HepG2 (cell line): ENCODE data around the gene RHBDL3. TPM values are rescaled to one million over a fixed set of nuclear protein-coding genes. Genes with fewer than 3 reads are reported as not detected.
A peak's percentile ranks its signal among the peaks of the same experiment; 100 is the strongest.

Experiments used
- AHR ChIP-seq: IDR thresholded peaks from 2 replicates; pipeline ENCODE4 v1.6.1; 2018; ENCODE audit warnings: missing genetic modification reagents, missing compliant biosample characterization
- AKAP8 ChIP-seq: sonication (generic); formaldehyde crosslinking; IDR thresholded peaks from 2 replicates; pipeline ENCODE4 v1.5.1; 2020; ENCODE audit warnings: mild to moderate bottlenecking, missing genetic modification reagents
- NCOA2 ChIP-seq: sonication (generic); formaldehyde crosslinking; IDR thresholded peaks from 2 replicates; pipeline ENCODE4 v1.8.0; 2022; ENCODE audit warnings: inconsistent platforms
- NFKB2 ChIP-seq: sonication (generic); formaldehyde crosslinking; IDR thresholded peaks from 2 replicates; pipeline ENCODE4 v1.4.0; 2020; ENCODE audit warnings: missing genetic modification reagents, borderline replicate concordance
- SMAD3 ChIP-seq: sonication (generic); formaldehyde crosslinking; IDR thresholded peaks from 2 replicates; pipeline ENCODE4 v1.4.0; 2020; ENCODE audit warnings: missing genetic modification reagents
- SRSF1 ChIP-seq: fragments of 200-400 bp; formaldehyde crosslinking; optimal IDR thresholded peaks from 2 replicates; pipeline ENCODE3; 2017; ENCODE audit warnings: mild to moderate bottlenecking, low read depth, low read length, moderate library complexity
- ZBTB7B ChIP-seq: sonication (generic); formaldehyde crosslinking; IDR thresholded peaks from 2 replicates; pipeline ENCODE4 v1.4.0; 2020; ENCODE audit warnings: missing genetic modification reagents
- ZFP90 ChIP-seq: sonication (generic); formaldehyde crosslinking; IDR thresholded peaks from 2 replicates; pipeline ENCODE4 v1.8.0; 2022; ENCODE audit warnings: missing genetic modification reagents, mild to moderate bottlenecking, inconsistent platforms, borderline replicate concordance
- ZKSCAN8 ChIP-seq: IDR thresholded peaks from 2 replicates; pipeline ENCODE4 v1.6.1; 2016; ENCODE audit warnings: borderline replicate concordance, missing genetic modification reagents, missing compliant biosample characterization
- ZNF329 ChIP-seq: sonication (generic); formaldehyde crosslinking; IDR thresholded peaks from 2 replicates; pipeline ENCODE4 v1.9.0; 2021; ENCODE audit warnings: low read depth, mild to moderate bottlenecking, missing genetic modification reagents
- ZNF556 ChIP-seq: sonication (generic); formaldehyde crosslinking; IDR thresholded peaks from 2 replicates; pipeline ENCODE4 v1.4.0; 2020; ENCODE audit warnings: mild to moderate bottlenecking, missing genetic modification reagents, borderline replicate concordance
- ZNF605 ChIP-seq: sonication (generic); formaldehyde crosslinking; IDR thresholded peaks from 2 replicates; pipeline ENCODE4 v1.8.0; 2022; ENCODE audit warnings: mild to moderate bottlenecking, missing genetic modification reagents
- ZNF720 ChIP-seq: sonication (generic); formaldehyde crosslinking; IDR thresholded peaks from 2 replicates; pipeline ENCODE4 v1.4.0; 2020; ENCODE audit warnings: missing genetic modification reagents
- ZNF788 ChIP-seq: sonication (generic); formaldehyde crosslinking; IDR thresholded peaks from 2 replicates; pipeline ENCODE4 v1.5.0; 2020; ENCODE audit warnings: mild to moderate bottlenecking, missing genetic modification reagents, borderline replicate concordance
- ZSCAN21 ChIP-seq: sonication (generic); formaldehyde crosslinking; IDR thresholded peaks from 2 replicates; pipeline ENCODE4 v1.8.0; 2022; ENCODE audit warnings: mild to moderate bottlenecking, missing genetic modification reagents, moderate library complexity, borderline replicate concordance
- polyA plus RNA-seq, 8 experiments: library from polyadenylated mRNA; depleted of rRNA in 3 of 8; stranded (reverse) in 7 of 8; unstranded in 1 of 8; fragments of >200 nt; fragmentation: Illumina TruSeq in 4 of 8; extraction: Trizol in 4 of 8; gene quantifications; 2 replicates each; pipeline versions ENCODE4 v1.2.1 to v1.2.3, GENCODE V29; 2011 to 2016; ENCODE audit warnings: low read depth in 4 of 8, missing spikeins in 1 of 8, mixed read lengths in 1 of 8; ENCODE audit not compliant: insufficient read depth in 1 of 8
- total RNA-seq, 5 experiments: library from RNA; depleted of rRNA; stranded (reverse); fragments of >200 nt; fragmentation: Illumina TruSeq; extraction: Trizol; gene quantifications; 2 replicates each; pipeline ENCODE4 v1.2.3, GENCODE V29; 2016; ENCODE audit warnings: low read depth in 1 of 5
- TF ChIP-seq, protein P1 (sequence below): sonication (generic); formaldehyde crosslinking; conservative IDR thresholded peaks from 2 replicates; pipeline ENCODE4 v1.8.1; 2023; ENCODE audit warnings: missing genetic modification reagents
- TF ChIP-seq, protein P2 (sequence below): sonication (generic); formaldehyde crosslinking; IDR thresholded peaks from 2 replicates; pipeline ENCODE4 v1.5.0; 2020; ENCODE audit warnings: missing genetic modification reagents, mild to moderate bottlenecking, borderline replicate concordance
- TF ChIP-seq, protein P3 (sequence below): IDR thresholded peaks from 2 replicates; pipeline ENCODE4 v1.6.1; 2016
- TF ChIP-seq, protein P4 (sequence below): sonication (generic); formaldehyde crosslinking; IDR thresholded peaks from 2 replicates; pipeline ENCODE4 v1.4.0; 2020; ENCODE audit warnings: missing genetic modification reagents
- TF ChIP-seq, protein P5 (sequence below): sonication (generic); formaldehyde crosslinking; IDR thresholded peaks from 2 replicates; pipeline ENCODE4 v1.5.0; 2020; ENCODE audit warnings: missing genetic modification reagents, mild to moderate bottlenecking, borderline replicate concordance
- TF ChIP-seq, protein P6 (sequence below): sonication (generic); formaldehyde crosslinking; IDR thresholded peaks from 2 replicates; pipeline ENCODE4 v1.4.0; 2020; ENCODE audit warnings: missing genetic modification reagents, borderline replicate concordance

Gene RHBDL3
- total and polyA plus RNA-seq, 2 of the 13 experiments (the other 11 are each of a cell fraction or from before 2014, with no cell fraction given): 0.09 TPM; not detected in 1

DNA sequence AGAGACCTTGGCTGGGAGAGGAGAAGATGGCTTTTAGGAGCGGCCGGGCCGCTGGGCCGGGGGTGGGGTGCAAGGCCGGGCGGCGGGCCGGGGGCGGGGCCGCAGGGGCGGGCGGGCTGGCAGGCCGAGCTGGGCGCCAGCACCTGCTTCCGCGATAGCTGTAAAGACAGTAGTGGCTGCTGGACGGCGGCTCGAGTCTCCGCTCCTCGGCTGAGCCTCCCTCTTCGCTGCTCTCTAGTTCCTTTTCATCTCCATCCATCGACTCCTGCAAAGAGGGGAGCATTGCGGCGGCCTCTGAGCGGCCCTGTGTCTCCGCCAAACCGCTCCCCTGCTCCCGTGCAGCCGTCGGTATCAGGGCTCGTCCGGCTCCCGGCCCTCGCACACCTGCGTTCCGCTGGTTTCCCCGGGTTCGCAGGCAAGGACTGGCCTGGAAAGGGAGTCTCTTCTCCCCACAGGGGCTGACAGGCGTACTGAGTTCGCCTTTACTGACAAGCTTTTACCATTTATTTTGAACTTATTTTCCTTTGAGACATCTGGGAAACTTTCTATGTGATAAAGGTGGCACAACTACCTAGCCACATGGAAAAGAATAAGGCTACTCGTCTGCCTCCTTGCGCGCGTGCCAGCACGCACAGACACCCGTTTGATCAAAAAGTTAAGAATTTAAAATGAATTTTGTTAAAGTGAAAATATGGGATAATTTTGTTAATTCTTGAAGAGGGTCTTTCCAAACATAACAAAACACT, 76.4 kb downstream of the RHBDL3 start, which contains the start of gene C17orf75 (continued):
- TF ChIP-seq, protein P1, sequence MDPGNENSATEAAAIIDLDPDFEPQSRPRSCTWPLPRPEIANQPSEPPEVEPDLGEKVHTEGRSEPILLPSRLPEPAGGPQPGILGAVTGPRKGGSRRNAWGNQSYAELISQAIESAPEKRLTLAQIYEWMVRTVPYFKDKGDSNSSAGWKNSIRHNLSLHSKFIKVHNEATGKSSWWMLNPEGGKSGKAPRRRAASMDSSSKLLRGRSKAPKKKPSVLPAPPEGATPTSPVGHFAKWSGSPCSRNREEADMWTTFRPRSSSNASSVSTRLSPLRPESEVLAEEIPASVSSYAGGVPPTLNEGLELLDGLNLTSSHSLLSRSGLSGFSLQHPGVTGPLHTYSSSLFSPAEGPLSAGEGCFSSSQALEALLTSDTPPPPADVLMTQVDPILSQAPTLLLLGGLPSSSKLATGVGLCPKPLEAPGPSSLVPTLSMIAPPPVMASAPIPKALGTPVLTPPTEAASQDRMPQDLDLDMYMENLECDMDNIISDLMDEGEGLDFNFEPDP: no peak
- TF ChIP-seq ZNF788 (CRISPR knock-in tag): peak; percentile 98
- TF ChIP-seq ZNF329: peak; percentile 77; the same call in 1 of the 2 replicates
- TF ChIP-seq NFKB2: peak; percentile 86; the same call in 1 of the 2 replicates
- TF ChIP-seq AKAP8 (CRISPR knock-in tag): no peak
- peak; percentile 82 for TF ChIP-seq ZBTB7B
- peak; percentile 95 for TF ChIP-seq SMAD3 (CRISPR knock-in tag)
- peak; percentile 72; the same call in 1 of the 2 replicates for TF ChIP-seq ZFP90 (CRISPR knock-in tag)
- TF ChIP-seq ZNF720 (CRISPR knock-in tag): peak; percentile 89; the same call in 1 of the 2 replicates
- peak; percentile 55 for TF ChIP-seq SRSF1
- peak; percentile 69 for TF ChIP-seq NCOA2
- TF ChIP-seq AHR (CRISPR knock-in tag): peak; percentile 97
- TF ChIP-seq ZKSCAN8 (CRISPR knock-in tag): peak; percentile 91
- TF ChIP-seq, protein P2, sequence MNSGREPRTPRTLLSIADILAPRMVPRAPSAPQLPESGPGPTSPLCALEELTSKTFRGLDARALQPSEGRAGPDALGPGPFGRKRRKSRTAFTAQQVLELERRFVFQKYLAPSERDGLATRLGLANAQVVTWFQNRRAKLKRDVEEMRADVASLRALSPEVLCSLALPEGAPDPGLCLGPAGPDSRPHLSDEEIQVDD (CRISPR knock-in tag): peak; percentile 83; the same call in 1 of the 2 replicates
- TF ChIP-seq, protein P3, sequence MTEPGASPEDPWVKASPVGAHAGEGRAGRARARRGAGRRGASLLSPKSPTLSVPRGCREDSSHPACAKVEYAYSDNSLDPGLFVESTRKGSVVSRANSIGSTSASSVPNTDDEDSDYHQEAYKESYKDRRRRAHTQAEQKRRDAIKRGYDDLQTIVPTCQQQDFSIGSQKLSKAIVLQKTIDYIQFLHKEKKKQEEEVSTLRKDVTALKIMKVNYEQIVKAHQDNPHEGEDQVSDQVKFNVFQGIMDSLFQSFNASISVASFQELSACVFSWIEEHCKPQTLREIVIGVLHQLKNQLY (CRISPR knock-in tag): 0 out of 2 replicates have a peak, but pooled peaks have one; percentile 13
- TF ChIP-seq, protein P4, sequence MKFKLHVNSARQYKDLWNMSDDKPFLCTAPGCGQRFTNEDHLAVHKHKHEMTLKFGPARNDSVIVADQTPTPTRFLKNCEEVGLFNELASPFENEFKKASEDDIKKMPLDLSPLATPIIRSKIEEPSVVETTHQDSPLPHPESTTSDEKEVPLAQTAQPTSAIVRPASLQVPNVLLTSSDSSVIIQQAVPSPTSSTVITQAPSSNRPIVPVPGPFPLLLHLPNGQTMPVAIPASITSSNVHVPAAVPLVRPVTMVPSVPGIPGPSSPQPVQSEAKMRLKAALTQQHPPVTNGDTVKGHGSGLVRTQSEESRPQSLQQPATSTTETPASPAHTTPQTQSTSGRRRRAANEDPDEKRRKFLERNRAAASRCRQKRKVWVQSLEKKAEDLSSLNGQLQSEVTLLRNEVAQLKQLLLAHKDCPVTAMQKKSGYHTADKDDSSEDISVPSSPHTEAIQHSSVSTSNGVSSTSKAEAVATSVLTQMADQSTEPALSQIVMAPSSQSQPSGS (CRISPR knock-in tag): peak; percentile 84
- TF ChIP-seq, protein P5, sequence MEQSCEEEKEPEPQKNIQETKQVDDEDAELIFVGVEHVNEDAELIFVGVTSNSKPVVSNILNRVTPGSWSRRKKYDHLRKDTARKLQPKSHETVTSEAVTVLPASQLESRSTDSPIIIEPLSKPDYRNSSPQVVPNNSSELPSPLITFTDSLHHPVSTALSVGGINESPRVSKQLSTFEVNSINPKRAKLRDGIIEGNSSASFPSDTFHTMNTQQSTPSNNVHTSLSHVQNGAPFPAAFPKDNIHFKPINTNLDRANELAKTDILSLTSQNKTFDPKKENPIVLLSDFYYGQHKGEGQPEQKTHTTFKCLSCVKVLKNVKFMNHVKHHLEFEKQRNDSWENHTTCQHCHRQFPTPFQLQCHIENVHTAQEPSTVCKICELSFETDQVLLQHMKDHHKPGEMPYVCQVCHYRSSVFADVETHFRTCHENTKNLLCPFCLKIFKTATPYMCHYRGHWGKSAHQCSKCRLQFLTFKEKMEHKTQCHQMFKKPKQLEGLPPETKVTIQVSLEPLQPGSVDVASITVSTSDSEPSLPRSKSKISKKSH (CRISPR knock-in tag): peak; percentile 81; the same call in 1 of the 2 replicates
- TF ChIP-seq ZNF556 (CRISPR knock-in tag): peak; percentile 86
- peak; percentile 39; the same call in 1 of the 2 replicates for TF ChIP-seq ZNF605 (CRISPR knock-in tag)
- peak; percentile 93; the same call in 1 of the 2 replicates for TF ChIP-seq ZSCAN21
- TF ChIP-seq, protein P6, sequence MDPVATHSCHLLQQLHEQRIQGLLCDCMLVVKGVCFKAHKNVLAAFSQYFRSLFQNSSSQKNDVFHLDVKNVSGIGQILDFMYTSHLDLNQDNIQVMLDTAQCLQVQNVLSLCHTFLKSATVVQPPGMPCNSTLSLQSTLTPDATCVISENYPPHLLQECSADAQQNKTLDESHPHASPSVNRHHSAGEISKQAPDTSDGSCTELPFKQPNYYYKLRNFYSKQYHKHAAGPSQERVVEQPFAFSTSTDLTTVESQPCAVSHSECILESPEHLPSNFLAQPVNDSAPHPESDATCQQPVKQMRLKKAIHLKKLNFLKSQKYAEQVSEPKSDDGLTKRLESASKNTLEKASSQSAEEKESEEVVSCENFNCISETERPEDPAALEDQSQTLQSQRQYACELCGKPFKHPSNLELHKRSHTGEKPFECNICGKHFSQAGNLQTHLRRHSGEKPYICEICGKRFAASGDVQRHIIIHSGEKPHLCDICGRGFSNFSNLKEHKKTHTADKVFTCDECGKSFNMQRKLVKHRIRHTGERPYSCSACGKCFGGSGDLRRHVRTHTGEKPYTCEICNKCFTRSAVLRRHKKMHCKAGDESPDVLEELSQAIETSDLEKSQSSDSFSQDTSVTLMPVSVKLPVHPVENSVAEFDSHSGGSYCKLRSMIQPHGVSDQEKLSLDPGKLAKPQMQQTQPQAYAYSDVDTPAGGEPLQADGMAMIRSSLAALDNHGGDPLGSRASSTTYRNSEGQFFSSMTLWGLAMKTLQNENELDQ (CRISPR knock-in tag): peak; percentile 88; the same call in 1 of the 2 replicates
